ENCODE measurements around the gene OGT.
"Not testable (repeated sequence)": the region's sequence is repeated elsewhere in the genome, so short reads cannot be mapped to it uniquely, and the experiment has no call there.

Gene OGT

GRCh38 chrX:71558920-71559319 is 26.0 kb downstream of the OGT start:
- H3K4me1 ChIP-seq (ENCODE audit: control insufficient read depth, insufficient read depth, low read length, poor library complexity, severe bottlenecking): no peaks in the 10 kb centered on the region
- 100% methylated on average over 1 of the region's 5 CpGs; no CpG with 5 or more reads in 1 of the 2 experiments for WGBS, 2 experiments (ENCODE audit: insufficient coverage in 2 of 2)
- H3K4me3 ChIP-seq (ENCODE audit: extremely low read depth, insufficient read depth, low read length, poor library complexity, severe bottlenecking): no peak overlapping the region
- H3K27ac ChIP-seq (ENCODE audit: low read depth, low read length, severe bottlenecking): no peak overlapping the region
- peaks cover 83% of the 10 kb centered on the region for H3K36me3 ChIP-seq (ENCODE audit: control insufficient read depth, insufficient read depth, low read length)
- no peaks in the 10 kb centered on the region for H3K9me3 ChIP-seq (ENCODE audit: control insufficient read depth, low read length)

GRCh38 chrX:71559773-71560172 is 26.9 kb downstream of the OGT start:
- H3K4me1 ChIP-seq (ENCODE audit: control insufficient read depth, insufficient read depth, low read length, poor library complexity, severe bottlenecking): not testable (repeated sequence)

GRCh38 chrX:71563921-71564320 is 31.0 kb downstream of the OGT start:
- peaks cover 78% of the 10 kb centered on the region for H3K36me3 ChIP-seq (ENCODE audit: control insufficient read depth, insufficient read depth, low read length)
- H3K4me3 ChIP-seq (ENCODE audit: extremely low read depth, insufficient read depth, low read length, poor library complexity, severe bottlenecking): no peak overlapping the region
- no peaks in the 10 kb centered on the region for H3K9me3 ChIP-seq (ENCODE audit: control insufficient read depth, low read length)
- WGBS, 2 experiments (ENCODE audit: insufficient coverage in 2 of 2): 92% methylated on average over 1 of the region's 1 CpG; no CpG with 5 or more reads in 1 of the 2 experiments
- H3K27ac ChIP-seq (ENCODE audit: low read depth, low read length, severe bottlenecking): no peak overlapping the region
- H3K4me1 ChIP-seq (ENCODE audit: control insufficient read depth, insufficient read depth, low read length, poor library complexity, severe bottlenecking): no peaks in the 10 kb centered on the region

More at GRCh38 chrX:71559773-71560172, 26.9 kb downstream of the OGT start:
- 100% methylated on average over 2 to 3 of the region's 6 CpGs for WGBS, 2 experiments (ENCODE audit: insufficient coverage in 2 of 2)
- not testable (repeated sequence) for H3K9me3 ChIP-seq (ENCODE audit: control insufficient read depth, low read length); H3K4me3 ChIP-seq (ENCODE audit: extremely low read depth, insufficient read depth, low read length, poor library complexity, severe bottlenecking); H3K27ac ChIP-seq (ENCODE audit: low read depth, low read length, severe bottlenecking)
- H3K36me3 ChIP-seq (ENCODE audit: control insufficient read depth, insufficient read depth, low read length): peaks cover 84% of the 10 kb centered on the region

- Histone ChIP-seq H3K9me3 (ENCODE audit: control insufficient read depth, low read length) (no peaks in the 10 kb centered on the region), H3K4me3 (ENCODE audit: extremely low read depth, insufficient read depth, low read length, poor library complexity, severe bottlenecking) (no peak overlapping the region), H3K4me1 (ENCODE audit: control insufficient read depth, insufficient read depth, low read length, poor library complexity, severe bottlenecking) (no peaks in the 10 kb centered on the region), H3K27ac (ENCODE audit: low read depth, low read length, severe bottlenecking) (no peak overlapping the region), H3K36me3 (ENCODE audit: control insufficient read depth, insufficient read depth, low read length) (peaks cover 77% of the 10 kb centered on the region)
- WGBS, 2 experiments (ENCODE audit: insufficient coverage in 2 of 2): 87% methylated on average over 4 of the region's 9 CpGs; no CpG with 5 or more reads in 1 of the 2 experiments
These were observed 32.7 kb downstream of the OGT start for GRCh38 chrX:71565474-71566041.

- 80% methylated on average over 1 of the region's 8 CpGs; no CpG with 5 or more reads in 1 of the 2 experiments for WGBS, 2 experiments (ENCODE audit: insufficient coverage in 2 of 2)
- not testable (repeated sequence) for H3K4me1 ChIP-seq (ENCODE audit: control insufficient read depth, insufficient read depth, low read length, poor library complexity, severe bottlenecking); H3K27ac ChIP-seq (ENCODE audit: low read depth, low read length, severe bottlenecking); H3K4me3 ChIP-seq (ENCODE audit: extremely low read depth, insufficient read depth, low read length, poor library complexity, severe bottlenecking); H3K9me3 ChIP-seq (ENCODE audit: control insufficient read depth, low read length)
- H3K36me3 ChIP-seq (ENCODE audit: control insufficient read depth, insufficient read depth, low read length): peaks cover 70% of the 10 kb centered on the region
These were observed 38.5 kb downstream of the OGT start for GRCh38 chrX:71571390-71571789.

- H3K4me3 ChIP-seq (ENCODE audit: extremely low read depth, insufficient read depth, low read length, poor library complexity, severe bottlenecking): no peak overlapping the region
- peaks cover 63% of the 10 kb centered on the region for H3K36me3 ChIP-seq (ENCODE audit: control insufficient read depth, insufficient read depth, low read length)
- H3K9me3 ChIP-seq (ENCODE audit: control insufficient read depth, low read length): no peaks in the 10 kb centered on the region
- H3K4me1 ChIP-seq (ENCODE audit: control insufficient read depth, insufficient read depth, low read length, poor library complexity, severe bottlenecking): no peaks in the 10 kb centered on the region
- no peak overlapping the region for H3K27ac ChIP-seq (ENCODE audit: low read depth, low read length, severe bottlenecking)
- WGBS, 2 experiments (ENCODE audit: insufficient coverage in 2 of 2): 100% methylated on average over 1 of the region's 2 CpGs; no CpG with 5 or more reads in 1 of the 2 experiments
These were observed 40.7 kb downstream of the OGT start for GRCh38 chrX:71573590-71573989.

- Histone ChIP-seq H3K27ac (ENCODE audit: low read depth, low read length, severe bottlenecking) (no peak overlapping the region), H3K36me3 (ENCODE audit: control insufficient read depth, insufficient read depth, low read length) (peaks cover 44% of the 10 kb centered on the region), H3K4me3 (ENCODE audit: extremely low read depth, insufficient read depth, low read length, poor library complexity, severe bottlenecking) (no peak overlapping the region), H3K4me1 (ENCODE audit: control insufficient read depth, insufficient read depth, low read length, poor library complexity, severe bottlenecking) (no peaks in the 10 kb centered on the region), H3K9me3 (ENCODE audit: control insufficient read depth, low read length) (no peaks in the 10 kb centered on the region)
- 85 to 100% methylated on average over 1 to 15 of the region's 24 CpGs for WGBS, 2 experiments (ENCODE audit: insufficient coverage in 2 of 2)
These were observed 44.8 kb downstream of the OGT start for GRCh38 chrX:71577682-71578081.

- 97 to 98% methylated on average over 14 to 31 of the region's 48 CpGs for WGBS, 2 experiments (ENCODE audit: insufficient coverage in 2 of 2)
- peaks cover 38% of the 10 kb centered on the region for H3K36me3 ChIP-seq (ENCODE audit: control insufficient read depth, insufficient read depth, low read length)
- no peaks in the 10 kb centered on the region for H3K4me1 ChIP-seq (ENCODE audit: control insufficient read depth, insufficient read depth, low read length, poor library complexity, severe bottlenecking)
- no peaks in the 10 kb centered on the region for H3K9me3 ChIP-seq (ENCODE audit: control insufficient read depth, low read length)
- no peak within 1 kb of the TSS for H3K27ac ChIP-seq (ENCODE audit: low read depth, low read length, severe bottlenecking)
- no peak within 1 kb of the TSS for H3K4me3 ChIP-seq (ENCODE audit: extremely low read depth, insufficient read depth, low read length, poor library complexity, severe bottlenecking)
These were observed 45.6 kb downstream of the OGT start, which contains the start of gene GCNA for GRCh38 chrX:71578253-71579135. GCNA (plus strand) TSS chrX:71578437; CDS start chrX:71580822, 2,385 bp downstream.

- H3K27ac ChIP-seq (ENCODE audit: low read depth, low read length, severe bottlenecking): no peak overlapping the region
- no peaks in the 10 kb centered on the region for H3K4me1 ChIP-seq (ENCODE audit: control insufficient read depth, insufficient read depth, low read length, poor library complexity, severe bottlenecking)
- H3K4me3 ChIP-seq (ENCODE audit: extremely low read depth, insufficient read depth, low read length, poor library complexity, severe bottlenecking): no peak overlapping the region
- WGBS, 2 experiments (ENCODE audit: insufficient coverage in 2 of 2): 91 to 94% methylated on average over 4 to 9 of the region's 26 CpGs
- no peaks in the 10 kb centered on the region for H3K9me3 ChIP-seq (ENCODE audit: control insufficient read depth, low read length)
- peaks cover 29% of the 10 kb centered on the region for H3K36me3 ChIP-seq (ENCODE audit: control insufficient read depth, insufficient read depth, low read length)
These were observed 46.5 kb downstream of the OGT start for GRCh38 chrX:71579136-71579989.

GRCh38 chrX:71579990-71580380 is 47.1 kb downstream of the OGT start:
- no CpG with 5 or more reads among the region's 7 CpGs for WGBS, 2 experiments (ENCODE audit: insufficient coverage in 2 of 2)
- Histone ChIP-seq H3K4me3 (ENCODE audit: extremely low read depth, insufficient read depth, low read length, poor library complexity, severe bottlenecking) (no peak overlapping the region), H3K36me3 (ENCODE audit: control insufficient read depth, insufficient read depth, low read length) (peaks cover 23% of the 10 kb centered on the region), H3K27ac (ENCODE audit: low read depth, low read length, severe bottlenecking) (no peak overlapping the region), H3K4me1 (ENCODE audit: control insufficient read depth, insufficient read depth, low read length, poor library complexity, severe bottlenecking) (no peaks in the 10 kb centered on the region), H3K9me3 (ENCODE audit: control insufficient read depth, low read length) (no peaks in the 10 kb centered on the region)

Measured in mesodermal cell (in vitro differentiated cells).